ENCODE data around the gene SLC2A11.

The SLC2A11 gene

GRCh38 chr22:23884140-23884539, 26.5 kb downstream of the SLC2A11 start:
- Histone ChIP-seq H4K91ac (ENCODE audit: low read length) (peak overlapping the region; percentile 53), H3K4me3 (ENCODE audit: insufficient read depth in 1 of 2, low read depth in 1 of 2, low read length in 2 of 2) (no peak overlapping the region), H2BK12ac (ENCODE audit: low read length in 2 of 2) (no peak overlapping the region), H3K4ac (ENCODE audit: low read depth in 1 of 2, low read length in 2 of 2) (no peak overlapping the region), H3K18ac (ENCODE audit: low read depth in 1 of 2, low read length in 2 of 2) (no peak overlapping the region), H3K9ac (ENCODE audit: low read length) (no peak overlapping the region), H2AFZ (ENCODE audit: low read depth, low read length) (no peak overlapping the region), H3K79me1 (replicated peaks; ENCODE audit: low read length, poor library complexity, severe bottlenecking) (no peaks in the 10 kb centered on the region), H3K27me3 (ENCODE audit: control insufficient read depth in 1 of 2, insufficient read depth in 1 of 2, low read length in 2 of 2) (no peaks in the 10 kb centered on the region), H3K4me1 (ENCODE audit: control insufficient read depth, insufficient read depth, low read depth, low read length) (peaks cover 8% of the 10 kb centered on the region), H3K27ac (ENCODE audit: low read length, poor library complexity, severe bottlenecking) (no peak overlapping the region), H4K8ac (ENCODE audit: low read length) (no peak overlapping the region), H2AK5ac (ENCODE audit: low read length, severe bottlenecking) (no peak overlapping the region), H3K23ac (ENCODE audit: low read length in 2 of 2) (no peak overlapping the region), H3K9me3 (ENCODE audit: control insufficient read depth, low read length) (no peaks in the 10 kb centered on the region), H2BK15ac (ENCODE audit: low read depth, poor library complexity, severe bottlenecking) (no peak overlapping the region), H3K4me2 (ENCODE audit: low read length, poor library complexity, severe bottlenecking) (no peak overlapping the region), H3K36me3 (ENCODE audit: control insufficient read depth in 1 of 2, insufficient read depth in 2 of 2, low read depth in 1 of 2, low read length in 2 of 2) (peaks cover 0 to 43% of the 10 kb centered on the region in 2 experiments), H2BK5ac (ENCODE audit: low read depth, low read length, poor library complexity, severe bottlenecking) (no peak overlapping the region), H3K14ac (ENCODE audit: low read length in 2 of 2) (no peak overlapping the region), H2BK120ac (ENCODE audit: low read depth, low read length) (no peak overlapping the region)
- no peak for DNase-seq
- 90% methylated on average over 9 of the region's 9 CpGs for WGBS

- H3K14ac ChIP-seq (ENCODE audit: low read length in 2 of 2): no peak overlapping the region
- peak; percentile 57 for DNase-seq
- peaks cover 11% of the 10 kb centered on the region for H3K4me1 ChIP-seq (ENCODE audit: control insufficient read depth, insufficient read depth, low read depth, low read length)
- no peak overlapping the region for H2BK5ac ChIP-seq (ENCODE audit: low read depth, low read length, poor library complexity, severe bottlenecking)
- WGBS: 83% methylated on average over 10 of the region's 11 CpGs
- no peak overlapping the region for H3K4me3 ChIP-seq (ENCODE audit: insufficient read depth in 1 of 2, low read depth in 1 of 2, low read length in 2 of 2)
- H2BK15ac ChIP-seq (ENCODE audit: low read depth, poor library complexity, severe bottlenecking): peak overlapping the region; percentile 73
- H3K9me3 ChIP-seq (ENCODE audit: control insufficient read depth, low read length): no peaks in the 10 kb centered on the region
- no peak overlapping the region for H2AFZ ChIP-seq (ENCODE audit: low read depth, low read length)
- H2BK12ac ChIP-seq (ENCODE audit: low read length in 2 of 2): peak overlapping the region in 1 of 2 experiments; percentile 89
- no peaks in the 10 kb centered on the region for H3K79me1 ChIP-seq (replicated peaks; ENCODE audit: low read length, poor library complexity, severe bottlenecking)
- no peaks in the 10 kb centered on the region for H3K27me3 ChIP-seq (ENCODE audit: control insufficient read depth in 1 of 2, insufficient read depth in 1 of 2, low read length in 2 of 2)
- peak overlapping the region; percentile 64 for H4K91ac ChIP-seq (ENCODE audit: low read length)
- H3K18ac ChIP-seq (ENCODE audit: low read depth in 1 of 2, low read length in 2 of 2): peak overlapping the region in 1 of 2 experiments; percentile 72
- H3K9ac ChIP-seq (ENCODE audit: low read length): peak overlapping the region; percentile 89
- peak overlapping the region; percentile 37 for H2BK120ac ChIP-seq (ENCODE audit: low read depth, low read length)
- H2AK5ac ChIP-seq (ENCODE audit: low read length, severe bottlenecking): no peak overlapping the region
- no peak overlapping the region for H3K4ac ChIP-seq (ENCODE audit: low read depth in 1 of 2, low read length in 2 of 2)
- no peak overlapping the region for H3K4me2 ChIP-seq (ENCODE audit: low read length, poor library complexity, severe bottlenecking)
- no peak overlapping the region for H3K23ac ChIP-seq (ENCODE audit: low read length in 2 of 2)
- peak overlapping the region; percentile 74 for H4K8ac ChIP-seq (ENCODE audit: low read length)
- H3K27ac ChIP-seq (ENCODE audit: low read length, poor library complexity, severe bottlenecking): peak overlapping the region; percentile 48
- H3K36me3 ChIP-seq (ENCODE audit: control insufficient read depth in 1 of 2, insufficient read depth in 2 of 2, low read depth in 1 of 2, low read length in 2 of 2): peaks cover 0 to 19% of the 10 kb centered on the region in 2 experiments
Measured at GRCh38 chr22:23888615-23889401, 31.1 kb downstream of the SLC2A11 start.

- H3K4ac ChIP-seq (ENCODE audit: low read depth in 1 of 2, low read length in 2 of 2): no peak overlapping the region
- no peaks in the 10 kb centered on the region for H3K27me3 ChIP-seq (ENCODE audit: control insufficient read depth in 1 of 2, insufficient read depth in 1 of 2, low read length in 2 of 2)
- no peak overlapping the region for H2AK5ac ChIP-seq (ENCODE audit: low read length, severe bottlenecking)
- H3K4me2 ChIP-seq (ENCODE audit: low read length, poor library complexity, severe bottlenecking): no peak overlapping the region
- H3K9ac ChIP-seq (ENCODE audit: low read length): peak overlapping the region; percentile 89
- H4K91ac ChIP-seq (ENCODE audit: low read length): no peak overlapping the region
- no peak for DNase-seq
- 87% methylated on average over 5 of the region's 5 CpGs for WGBS
- no peak overlapping the region for H3K18ac ChIP-seq (ENCODE audit: low read depth in 1 of 2, low read length in 2 of 2)
- no peaks in the 10 kb centered on the region for H3K79me1 ChIP-seq (replicated peaks; ENCODE audit: low read length, poor library complexity, severe bottlenecking)
- H2BK15ac ChIP-seq (ENCODE audit: low read depth, poor library complexity, severe bottlenecking): no peak overlapping the region
- no peak overlapping the region for H2BK120ac ChIP-seq (ENCODE audit: low read depth, low read length)
- no peak overlapping the region for H3K23ac ChIP-seq (ENCODE audit: low read length in 2 of 2)
- no peak overlapping the region for H3K27ac ChIP-seq (ENCODE audit: low read length, poor library complexity, severe bottlenecking)
- H3K14ac ChIP-seq (ENCODE audit: low read length in 2 of 2): no peak overlapping the region
- no peak overlapping the region for H4K8ac ChIP-seq (ENCODE audit: low read length)
- H2BK12ac ChIP-seq (ENCODE audit: low read length in 2 of 2): no peak overlapping the region
- H3K36me3 ChIP-seq (ENCODE audit: control insufficient read depth in 1 of 2, insufficient read depth in 2 of 2, low read depth in 1 of 2, low read length in 2 of 2): peaks cover 0 to 11% of the 10 kb centered on the region in 2 experiments
- no peak overlapping the region for H2BK5ac ChIP-seq (ENCODE audit: low read depth, low read length, poor library complexity, severe bottlenecking)
- H3K4me1 ChIP-seq (ENCODE audit: control insufficient read depth, insufficient read depth, low read depth, low read length): peaks cover 6% of the 10 kb centered on the region
- H2AFZ ChIP-seq (ENCODE audit: low read depth, low read length): no peak overlapping the region
- H3K4me3 ChIP-seq (ENCODE audit: insufficient read depth in 1 of 2, low read depth in 1 of 2, low read length in 2 of 2): no peak overlapping the region
- H3K9me3 ChIP-seq (ENCODE audit: control insufficient read depth, low read length): no peaks in the 10 kb centered on the region
Measured at GRCh38 chr22:23889620-23890019, 31.9 kb downstream of the SLC2A11 start.

- 98% methylated on average over 7 of the region's 7 CpGs for WGBS
Measured at GRCh38 chr22:23891726-23892125, 34.1 kb downstream of the SLC2A11 start.

More at GRCh38 chr22:23891726-23892125, 34.1 kb downstream of the SLC2A11 start:
- Histone ChIP-seq H3K9me3 (ENCODE audit: control insufficient read depth, low read length) (no peaks in the 10 kb centered on the region), H3K14ac (ENCODE audit: low read length in 2 of 2) (no peak overlapping the region), H2BK120ac (ENCODE audit: low read depth, low read length) (no peak overlapping the region), H3K4me3 (ENCODE audit: insufficient read depth in 1 of 2, low read depth in 1 of 2, low read length in 2 of 2) (no peak overlapping the region), H3K4ac (ENCODE audit: low read depth in 1 of 2, low read length in 2 of 2) (no peak overlapping the region), H3K27me3 (ENCODE audit: control insufficient read depth in 1 of 2, insufficient read depth in 1 of 2, low read length in 2 of 2) (no peaks in the 10 kb centered on the region), H3K4me2 (ENCODE audit: low read length, poor library complexity, severe bottlenecking) (no peak overlapping the region), H3K23ac (ENCODE audit: low read length in 2 of 2) (no peak overlapping the region), H3K27ac (ENCODE audit: low read length, poor library complexity, severe bottlenecking) (no peak overlapping the region), H3K4me1 (ENCODE audit: control insufficient read depth, insufficient read depth, low read depth, low read length) (peaks cover 20% of the 10 kb centered on the region), H2BK15ac (ENCODE audit: low read depth, poor library complexity, severe bottlenecking) (no peak overlapping the region), H3K18ac (ENCODE audit: low read depth in 1 of 2, low read length in 2 of 2) (no peak overlapping the region), H3K36me3 (ENCODE audit: control insufficient read depth in 1 of 2, insufficient read depth in 2 of 2, low read depth in 1 of 2, low read length in 2 of 2) (peaks cover 10 to 22% of the 10 kb centered on the region in 2 experiments), H2AFZ (ENCODE audit: low read depth, low read length) (no peak overlapping the region), H4K8ac (ENCODE audit: low read length) (no peak overlapping the region), H2BK12ac (ENCODE audit: low read length in 2 of 2) (no peak overlapping the region), H2AK5ac (ENCODE audit: low read length, severe bottlenecking) (no peak overlapping the region), H3K9ac (ENCODE audit: low read length) (no peak overlapping the region), H3K79me1 (replicated peaks; ENCODE audit: low read length, poor library complexity, severe bottlenecking) (peaks cover 9% of the 10 kb centered on the region), H4K91ac (ENCODE audit: low read length) (no peak overlapping the region), H2BK5ac (ENCODE audit: low read depth, low read length, poor library complexity, severe bottlenecking) (no peak overlapping the region)
- DNase-seq: no peak

All from mesenchymal stem cell (in vitro differentiated cells and primary cell).